Activated CD8-positive, alpha-beta memory T cell treated with anti-CD3 and anti-CD28 coated beads, Interleukin-2, amount 50 U/mL, for 48 hours (primary cell): ENCODE data around the gene RCOR1.
"Not testable (repeated sequence)": the region's sequence is repeated elsewhere in the genome, so short reads cannot be mapped to it uniquely, and the experiment has no call there.

ENCODE experiments used
- DNase-seq: peaks from one replicate; pipeline ENCODE4 v3.0.0-alpha.2; 2020

RCOR1 gene

GRCh38 chr14:102630881-102631280 is 38.4 kb downstream of the RCOR1 start:
- DNase-seq, result no peak

- DNase-seq, result no peak
These were observed 41.6 kb downstream of the RCOR1 start for GRCh38 chr14:102633906-102634595.

- not testable (repeated sequence) for DNase-seq
These were observed 47.2 kb downstream of the RCOR1 start for GRCh38 chr14:102639611-102640010.

GRCh38 chr14:102644523-102644922 is 52.1 kb downstream of the RCOR1 start:
- no peak for DNase-seq

DNA sequence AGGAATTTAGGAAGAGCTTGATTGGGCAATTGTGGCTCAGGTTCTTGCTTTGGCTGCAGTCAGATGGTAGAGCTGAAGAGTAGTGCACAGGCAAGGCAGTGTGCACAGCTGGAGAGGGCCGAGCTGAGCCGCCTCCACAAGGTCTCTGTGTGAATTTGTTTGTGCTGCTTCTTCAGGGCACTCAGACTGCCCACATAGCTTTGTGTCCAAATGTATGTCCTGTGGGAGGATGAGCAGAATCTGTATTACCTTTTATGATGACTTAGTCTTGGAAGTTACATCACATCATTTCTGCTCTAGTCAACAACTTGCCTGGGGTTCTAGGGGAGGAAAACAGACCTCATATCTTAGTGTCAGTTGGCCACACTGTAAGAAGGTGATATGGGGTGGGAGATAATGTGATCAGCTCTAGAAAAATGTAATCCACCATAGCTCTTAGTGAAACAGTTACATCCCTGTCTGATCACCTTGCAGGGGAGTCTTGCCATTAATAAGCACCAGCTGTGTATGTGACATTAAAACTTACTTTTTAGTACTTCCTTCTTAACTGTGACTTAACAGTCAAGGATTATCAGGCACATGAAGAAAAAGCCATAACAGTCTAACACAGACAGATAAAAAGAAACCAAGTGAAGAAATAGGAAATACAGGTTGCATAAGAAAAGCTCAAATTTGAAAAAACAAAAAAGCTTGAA is 53.4 kb downstream of the RCOR1 start:
- no peak for DNase-seq

DNA sequence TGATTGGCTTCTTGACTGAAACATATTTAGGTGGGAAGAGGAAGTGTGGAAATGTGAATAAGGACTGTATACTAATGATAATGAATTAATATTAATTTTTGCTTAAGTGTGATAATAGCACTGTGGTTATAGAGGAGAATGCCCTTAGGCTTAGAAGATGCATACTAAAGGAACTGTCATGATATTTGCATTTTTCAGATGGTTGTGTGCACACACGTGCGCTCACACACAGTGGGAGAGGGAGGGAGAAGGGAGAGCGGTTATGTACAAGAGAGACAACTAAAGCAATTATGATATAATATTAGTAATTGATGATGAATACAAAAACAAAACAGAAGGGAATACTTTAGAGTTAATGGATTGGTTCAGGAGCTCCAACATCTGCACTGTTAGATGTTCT is 54.2 kb downstream of the RCOR1 start:
- no peak for DNase-seq

DNA sequence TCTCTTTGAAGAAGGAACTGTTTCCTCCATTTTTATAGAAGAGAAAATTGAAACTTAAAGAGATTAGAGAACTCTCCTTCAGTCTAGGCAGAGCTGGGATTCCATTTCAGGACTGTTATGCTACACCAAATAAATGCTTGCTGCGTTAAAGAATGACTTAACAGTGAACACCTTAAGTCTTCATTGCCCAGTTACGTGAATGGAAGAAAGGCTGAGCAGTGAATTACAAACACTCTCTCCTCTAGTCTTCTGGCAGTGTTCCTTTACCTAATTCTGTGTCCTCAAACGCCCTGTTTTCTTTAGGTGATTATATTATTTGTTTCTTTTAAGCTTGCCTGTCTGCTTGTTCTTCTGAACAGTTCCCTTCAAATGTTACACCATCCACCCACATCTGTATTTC is 59.7 kb downstream of the RCOR1 start:
- no peak for DNase-seq

GRCh38 chr14:102654298-102654697 is 61.8 kb downstream of the RCOR1 start:
- DNase-seq, result no peak

- DNase-seq, result no peak
These were observed 62.7 kb downstream of the RCOR1 start for GRCh38 chr14:102655137-102655536.

DNA sequence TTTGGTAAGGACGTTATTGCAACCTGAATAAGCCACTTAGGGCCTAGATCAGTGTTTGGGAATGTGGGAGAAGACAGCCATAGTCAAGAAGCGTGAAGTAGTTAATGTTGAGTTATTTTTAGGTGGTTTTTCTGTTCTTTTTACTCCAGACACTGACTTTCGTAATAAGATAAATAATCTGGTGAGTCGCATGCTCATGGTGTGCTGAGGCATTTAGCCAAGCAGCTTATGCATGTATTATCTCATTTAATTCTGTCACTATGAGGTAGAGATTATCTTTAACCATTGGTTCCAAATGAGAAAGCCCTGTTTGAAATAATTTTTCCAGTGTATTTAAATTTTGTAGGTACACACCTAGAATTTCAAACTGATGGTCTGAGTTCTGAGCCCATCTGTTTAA is 67.3 kb downstream of the RCOR1 start:
- DNase-seq, result no peak

DNA sequence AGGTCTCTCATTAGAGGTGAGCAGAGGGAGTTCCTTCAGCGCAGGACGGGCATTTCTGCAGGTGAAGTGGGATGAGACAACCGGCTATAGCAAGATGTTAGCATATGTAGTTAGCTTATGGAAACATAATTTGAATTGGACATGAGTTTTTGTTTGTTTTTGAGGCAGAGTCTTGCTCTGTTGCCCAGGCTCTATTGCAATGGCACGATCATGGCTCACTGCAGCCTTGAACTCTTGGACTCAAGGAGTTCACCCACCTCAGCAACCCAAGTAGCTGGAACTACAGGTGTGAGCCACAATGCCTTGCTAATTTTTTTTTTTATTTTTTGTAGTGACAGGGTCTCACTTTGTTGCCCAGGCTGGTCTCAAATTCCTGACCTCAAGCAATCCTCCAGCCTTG is 69.2 kb downstream of the RCOR1 start:
- no peak for DNase-seq

GRCh38 chr14:102662636-102663430 is 70.4 kb downstream of the RCOR1 start:
- DNase-seq, result no peak

- DNase-seq, result no peak
These were observed 71.0 kb downstream of the RCOR1 start for GRCh38 chr14:102663440-102663839.

DNA sequence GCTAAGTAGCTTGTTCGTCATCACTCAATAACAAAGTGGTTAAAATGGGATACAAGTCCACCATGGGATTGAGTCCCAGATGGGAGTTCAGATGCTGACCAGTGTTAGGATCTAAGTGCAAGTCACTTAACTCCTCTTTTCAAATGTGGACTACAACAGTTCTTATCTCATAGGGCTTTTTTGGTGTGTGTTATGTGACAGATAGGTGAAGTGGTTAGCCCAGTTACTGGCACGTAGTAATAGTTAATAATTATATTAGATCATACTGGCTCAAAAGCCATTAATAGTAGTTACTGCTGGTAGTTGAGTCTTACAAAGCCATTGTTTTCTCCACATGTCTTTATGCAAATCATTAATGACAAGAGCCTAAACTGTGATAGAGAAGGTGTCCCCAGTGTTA is 73.2 kb downstream of the RCOR1 start:
- no peak for DNase-seq

DNA sequence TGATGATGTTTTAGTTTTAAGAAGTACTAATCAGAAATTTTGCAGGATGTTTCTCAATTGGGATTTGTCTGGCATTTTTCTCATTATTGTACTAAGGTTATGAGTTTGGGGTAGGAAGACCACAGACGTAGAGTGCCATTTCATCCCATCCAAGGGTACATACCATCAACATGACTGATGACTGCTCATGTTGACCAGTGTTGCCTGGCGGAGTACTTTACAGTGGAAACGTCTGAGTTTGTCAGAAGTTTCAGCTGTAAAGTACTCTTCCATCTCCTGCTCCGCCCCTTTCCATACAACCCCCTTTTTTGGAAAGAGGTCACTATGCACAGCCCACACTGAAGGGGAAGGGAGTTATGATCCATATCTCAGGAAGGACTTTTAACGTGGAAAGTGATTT is 74.2 kb downstream of the RCOR1 start:
- DNase-seq, result no peak

DNA sequence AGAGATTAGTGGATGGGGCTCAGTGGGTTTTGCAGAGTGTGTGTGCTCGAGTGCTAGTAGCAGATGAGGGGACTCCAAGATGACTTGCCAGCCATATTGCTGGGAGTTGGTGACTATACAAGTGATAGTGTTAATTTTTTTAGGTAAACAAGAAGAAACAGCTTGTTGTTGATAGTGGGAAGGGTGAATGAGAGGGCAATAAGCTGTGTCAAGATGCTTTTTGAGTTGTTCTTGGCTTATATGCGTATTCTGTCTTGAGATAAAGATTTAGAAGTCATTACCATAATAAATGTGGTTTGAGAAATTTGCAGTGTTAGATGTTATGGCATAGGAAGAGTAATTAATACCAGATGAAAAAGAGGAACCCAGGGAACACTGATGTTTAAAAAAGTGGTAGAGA is 75.3 kb downstream of the RCOR1 start:
- DNase-seq, result no peak

DNA sequence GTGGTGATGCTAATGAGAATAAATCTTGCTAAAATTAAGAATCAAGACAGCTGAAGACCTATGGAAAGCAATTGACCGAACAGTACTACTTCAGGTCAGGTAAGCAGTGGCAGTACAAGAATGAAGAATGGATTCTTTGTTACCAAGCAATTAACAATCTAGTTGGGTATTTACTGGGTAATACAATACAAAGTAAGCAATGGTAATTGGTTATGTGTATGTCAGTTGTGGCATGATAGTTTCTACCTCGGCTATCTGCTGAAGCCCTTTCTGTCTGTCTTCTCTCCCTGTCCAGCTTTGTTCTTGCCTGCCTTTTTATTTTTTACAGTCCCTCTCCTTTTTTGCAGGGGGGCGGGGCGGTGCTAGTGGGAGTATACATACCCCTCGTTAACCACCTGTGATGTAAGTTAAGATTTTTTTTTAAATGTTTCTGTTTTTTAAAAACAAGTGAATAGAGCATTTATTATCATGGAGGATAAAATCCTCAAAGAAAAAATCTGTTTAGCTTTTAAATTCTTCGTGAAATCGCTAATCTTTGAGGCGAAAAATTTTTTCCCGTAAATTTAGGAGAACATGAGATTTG is 75.9 kb downstream of the RCOR1 start:
- DNase-seq, result no peak

DNA sequence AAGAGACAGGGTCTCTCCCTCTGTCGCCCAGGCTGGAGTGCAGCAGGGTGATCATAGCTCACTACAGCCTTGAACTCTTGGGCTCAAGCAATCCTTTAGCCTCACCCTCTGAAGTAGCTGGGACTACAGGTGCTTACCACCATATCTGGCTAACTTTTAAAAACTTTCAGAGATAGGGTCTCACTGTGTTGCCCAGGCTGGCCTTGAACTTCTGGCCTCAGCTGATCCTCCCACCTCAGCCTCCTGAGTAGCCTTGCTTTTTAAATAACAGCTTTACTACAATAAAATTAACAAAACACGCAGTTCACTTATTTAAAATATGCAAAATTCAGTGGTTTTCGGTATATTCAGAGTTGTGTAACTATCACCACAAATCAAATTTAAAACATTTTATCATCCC is 79.0 kb downstream of the RCOR1 start:
- no peak for DNase-seq

- no peak for DNase-seq
These were observed 80.0 kb downstream of the RCOR1 start for GRCh38 chr14:102672410-102672960.

- no peak for DNase-seq
These were observed 82.9 kb downstream of the RCOR1 start for GRCh38 chr14:102675396-102675795.

- no peak for DNase-seq
These were observed 85.9 kb downstream of the RCOR1 start for GRCh38 chr14:102678394-102678793.

DNA sequence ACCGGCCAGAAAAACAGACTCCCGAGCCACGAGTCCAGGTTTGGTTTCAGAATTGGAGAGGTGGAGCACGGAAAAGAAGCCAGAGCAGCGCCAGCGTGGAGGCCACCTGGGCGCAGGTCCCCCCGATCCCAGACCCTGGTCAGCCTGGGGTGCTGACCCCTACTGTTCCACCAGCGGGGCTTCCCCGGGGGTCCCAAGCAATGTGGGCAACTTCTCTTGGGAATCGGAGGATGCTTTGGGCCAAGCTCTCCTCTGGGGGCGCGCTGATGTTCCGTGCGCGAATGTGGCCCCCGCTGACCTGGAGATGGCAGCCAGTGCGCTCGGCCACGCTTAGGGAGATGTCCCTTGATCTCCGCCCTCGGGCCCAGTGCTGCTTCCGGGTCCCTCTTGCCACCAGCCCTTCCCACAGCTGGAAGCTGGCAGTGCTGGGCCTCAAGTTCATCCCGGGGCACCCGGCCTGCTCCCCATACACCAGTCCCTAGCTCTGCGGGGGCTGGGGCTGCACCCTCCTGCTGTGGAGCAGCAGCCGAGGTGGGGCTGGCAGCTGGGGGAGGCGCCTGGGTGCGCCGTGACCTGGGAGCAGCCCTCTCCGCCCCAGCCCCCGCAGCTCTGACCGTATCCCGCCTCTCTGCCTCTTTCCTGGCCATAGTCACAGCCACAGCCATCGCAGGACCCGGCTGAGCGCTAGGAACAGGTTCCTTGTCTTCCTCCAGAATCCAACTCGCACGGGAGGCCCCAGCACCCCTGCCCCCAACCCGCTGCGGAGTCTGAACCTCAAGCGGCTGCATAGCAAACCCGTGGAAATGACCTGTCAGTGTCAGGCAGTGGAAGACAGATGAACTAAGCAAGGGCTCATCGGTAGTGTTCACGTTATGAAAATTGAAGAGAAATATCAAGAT is 91.2 kb downstream of the RCOR1 start:
- DNase-seq, result no peak
